ENCODE measurements around the gene MRAP.

The MRAP gene

GRCh38 chr21:32301596-32301995 is 2.9 kb downstream of the MRAP start:
- TF ChIP-seq, protein P1, sequence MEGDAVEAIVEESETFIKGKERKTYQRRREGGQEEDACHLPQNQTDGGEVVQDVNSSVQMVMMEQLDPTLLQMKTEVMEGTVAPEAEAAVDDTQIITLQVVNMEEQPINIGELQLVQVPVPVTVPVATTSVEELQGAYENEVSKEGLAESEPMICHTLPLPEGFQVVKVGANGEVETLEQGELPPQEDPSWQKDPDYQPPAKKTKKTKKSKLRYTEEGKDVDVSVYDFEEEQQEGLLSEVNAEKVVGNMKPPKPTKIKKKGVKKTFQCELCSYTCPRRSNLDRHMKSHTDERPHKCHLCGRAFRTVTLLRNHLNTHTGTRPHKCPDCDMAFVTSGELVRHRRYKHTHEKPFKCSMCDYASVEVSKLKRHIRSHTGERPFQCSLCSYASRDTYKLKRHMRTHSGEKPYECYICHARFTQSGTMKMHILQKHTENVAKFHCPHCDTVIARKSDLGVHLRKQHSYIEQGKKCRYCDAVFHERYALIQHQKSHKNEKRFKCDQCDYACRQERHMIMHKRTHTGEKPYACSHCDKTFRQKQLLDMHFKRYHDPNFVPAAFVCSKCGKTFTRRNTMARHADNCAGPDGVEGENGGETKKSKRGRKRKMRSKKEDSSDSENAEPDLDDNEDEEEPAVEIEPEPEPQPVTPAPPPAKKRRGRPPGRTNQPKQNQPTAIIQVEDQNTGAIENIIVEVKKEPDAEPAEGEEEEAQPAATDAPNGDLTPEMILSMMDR (IDR thresholded peaks at IDR 0.05; ENCODE audit: low read depth, low read length): no peak
- TF ChIP-seq MYC (IDR thresholded peaks at IDR 0.05; ENCODE audit: low read depth, low read length): no peak
- TF ChIP-seq POLR2A (IDR thresholded peaks at IDR 0.05; ENCODE audit: extremely low read depth, insufficient read length): no peak
- TF ChIP-seq, protein P2, sequence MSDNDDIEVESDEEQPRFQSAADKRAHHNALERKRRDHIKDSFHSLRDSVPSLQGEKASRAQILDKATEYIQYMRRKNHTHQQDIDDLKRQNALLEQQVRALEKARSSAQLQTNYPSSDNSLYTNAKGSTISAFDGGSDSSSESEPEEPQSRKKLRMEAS (IDR thresholded peaks at IDR 0.05; ENCODE audit: low read depth, low read length): no peak
- DNase-seq (ENCODE audit: low read depth): no peak
- H3K4me3 ChIP-seq (ENCODE audit: low read depth, low read length): no peak overlapping the region

DNA sequence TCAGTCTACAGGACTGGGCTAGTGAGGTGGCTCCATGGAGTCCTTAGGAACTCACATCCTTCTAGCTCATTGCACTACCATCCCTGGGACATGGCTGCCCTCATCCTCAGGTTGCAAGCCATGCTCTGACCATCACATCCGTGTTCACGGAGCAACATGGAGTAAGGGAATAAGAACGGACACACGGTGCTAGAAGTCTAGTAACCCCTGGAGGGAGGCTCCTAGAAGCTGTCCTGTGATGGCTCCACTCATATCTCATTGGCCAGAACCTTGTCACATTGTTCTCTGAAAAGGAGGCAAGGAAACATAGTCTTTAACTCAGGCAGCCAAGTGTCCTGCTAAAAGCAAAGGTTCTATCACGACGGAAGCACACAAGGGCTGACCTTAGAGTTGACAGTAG is 3.9 kb downstream of the MRAP start:
- no peak for DNase-seq (ENCODE audit: low read depth)
- TF ChIP-seq, protein P2 (IDR thresholded peaks at IDR 0.05; ENCODE audit: low read depth, low read length): no peak
- no peak overlapping the region for H3K4me3 ChIP-seq (ENCODE audit: low read depth, low read length)

- DNase-seq (ENCODE audit: low read depth): no peak
- TF ChIP-seq, protein P2 (IDR thresholded peaks at IDR 0.05; ENCODE audit: low read depth, low read length): no peak
- TF ChIP-seq POLR2A (IDR thresholded peaks at IDR 0.05; ENCODE audit: extremely low read depth, insufficient read length) (no peak), MYC (IDR thresholded peaks at IDR 0.05; ENCODE audit: low read depth, low read length) (no peak)
- TF ChIP-seq, protein P1 (IDR thresholded peaks at IDR 0.05; ENCODE audit: low read depth, low read length): no peak
- H3K4me3 ChIP-seq (ENCODE audit: low read depth, low read length): no peak overlapping the region
Measured at GRCh38 chr21:32303385-32303784, 4.7 kb downstream of the MRAP start.

GRCh38 chr21:32304998-32305397 is 6.3 kb downstream of the MRAP start:
- DNase-seq (ENCODE audit: low read depth): no peak
- H3K4me3 ChIP-seq (ENCODE audit: low read depth, low read length): no peak overlapping the region
- TF ChIP-seq, protein P1 (IDR thresholded peaks at IDR 0.05; ENCODE audit: low read depth, low read length): no peak
- TF ChIP-seq POLR2A (IDR thresholded peaks at IDR 0.05; ENCODE audit: extremely low read depth, insufficient read length): no peak
- no peak for TF ChIP-seq MYC (IDR thresholded peaks at IDR 0.05; ENCODE audit: low read depth, low read length)

GRCh38 chr21:32306021-32306780 is 7.5 kb downstream of the MRAP start:
- no peak overlapping the region for H3K4me3 ChIP-seq (ENCODE audit: low read depth, low read length)
- TF ChIP-seq, protein P1 (IDR thresholded peaks at IDR 0.05; ENCODE audit: low read depth, low read length): peak; percentile 18
- TF ChIP-seq POLR2A (IDR thresholded peaks at IDR 0.05; ENCODE audit: extremely low read depth, insufficient read length) (no peak), MYC (IDR thresholded peaks at IDR 0.05; ENCODE audit: low read depth, low read length) (no peak)
- DNase-seq (ENCODE audit: low read depth): peak; percentile 7

DNA sequence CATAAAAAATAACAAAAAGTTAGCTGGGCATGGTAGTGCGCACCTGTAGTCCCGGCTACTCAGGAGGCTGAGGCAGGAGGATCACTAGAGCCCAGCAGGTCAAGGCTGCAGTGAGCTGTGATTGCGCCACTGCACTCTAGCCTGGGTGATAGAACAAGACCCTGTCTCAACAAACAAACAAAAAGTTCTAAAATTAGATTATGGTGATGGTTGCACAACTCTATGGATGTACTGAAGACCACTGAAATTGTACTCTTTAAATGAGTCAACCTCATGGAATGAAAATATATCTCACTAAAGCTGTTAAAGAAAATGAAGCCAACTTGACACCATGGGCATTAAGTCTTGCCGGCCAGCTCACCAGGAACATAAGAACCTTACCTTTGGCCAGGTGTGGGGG is 9.1 kb downstream of the MRAP start:
- H3K4me3 ChIP-seq (ENCODE audit: low read depth, low read length): no peak overlapping the region
- TF ChIP-seq POLR2A (IDR thresholded peaks at IDR 0.05; ENCODE audit: extremely low read depth, insufficient read length): no peak
- no peak for TF ChIP-seq MYC (IDR thresholded peaks at IDR 0.05; ENCODE audit: low read depth, low read length)
- TF ChIP-seq, protein P1 (IDR thresholded peaks at IDR 0.05; ENCODE audit: low read depth, low read length): no peak
- TF ChIP-seq, protein P2 (IDR thresholded peaks at IDR 0.05; ENCODE audit: low read depth, low read length): no peak
- peak; percentile 9 for DNase-seq (ENCODE audit: low read depth)

Measured in NB4 (cell line).